ENCODE measurements around the gene SPC24. TPM values are rescaled to one million over a fixed set of nuclear protein-coding genes. Genes with fewer than 3 reads are reported as not detected.

The SPC24 gene
- total and polyA plus RNA-seq, 2 donors (not counting 3 experiments of a cell fraction or from before 2014, with no cell fraction given), result 19.8 to 70.0 TPM

- H3K27ac ChIP-seq (ENCODE audit: insufficient read depth, low read depth, low read length), result peak overlapping the region; percentile 28
- H3K9me3 ChIP-seq (replicated peaks; ENCODE audit: control insufficient read depth, insufficient read depth, low read length), result no peaks in the 10 kb centered on the region
- H3K4me1 ChIP-seq (ENCODE audit: control insufficient read depth, extremely low read depth, insufficient read depth, low read length), result peaks cover 19% of the 10 kb centered on the region
- H3K27me3 ChIP-seq (ENCODE audit: control insufficient read depth in 2 of 2, insufficient read depth in 2 of 2, low read length in 2 of 2), result no peaks in the 10 kb centered on the region
- no peak overlapping the region for H3K4me2 ChIP-seq (ENCODE audit: insufficient read depth, low read length)
- no peak overlapping the region for H3K4me3 ChIP-seq (replicated peaks in 1 of 3; ENCODE audit: insufficient read depth in 1 of 3, low read depth in 1 of 3, low read length in 3 of 3)
- H3K36me3 ChIP-seq (ENCODE audit: control insufficient read depth in 2 of 2, extremely low read depth in 1 of 2, insufficient read depth in 2 of 2, low read length in 2 of 2), result peaks cover 7 to 38% of the 10 kb centered on the region in 2 experiments
- BruUV-seq (replicated peaks), result no TSS peak
- H3K9me1 ChIP-seq (replicated peaks; ENCODE audit: control insufficient read depth, extremely low read depth, insufficient read depth, low read length), result no peaks in the 10 kb centered on the region
- ChIA-PET CTCF (interaction anchor here (1.0 to 2.2 kb wide), 6 partner anchors 10 to 162 kb away, joined by 3 to 17 read pairs (median 4); no protein-coding TSS in a partner anchor), POLR2A (interaction anchor here (0.6 kb wide), 1 partner anchor 73 kb away, joined by 3 read pairs; no protein-coding TSS in a partner anchor)
- intact Hi-C loops (cut with micrococcal nuclease), result no loop called here
- H3K9ac ChIP-seq (replicated peaks; ENCODE audit: extremely low read depth, insufficient read depth, low read length), result no peak overlapping the region
- FAIRE-seq (no peak), DNase-seq (ENCODE audit: low read depth, low spot score) (no peak)
- H4K20me1 ChIP-seq (replicated peaks; ENCODE audit: control insufficient read depth, extremely low read depth, insufficient read depth, low read length), result no peaks in the 10 kb centered on the region
- dilution Hi-C loops (cut with MboI; ENCODE audit: extremely low pct_ligation_motif_present, low sequenced_read_pairs), result no loop called here
- no peak overlapping the region for H2AFZ ChIP-seq (ENCODE audit: low read depth, low read length)
- TF ChIP-seq POLR2A (IDR thresholded peaks at IDR 0.05; ENCODE audit: low read depth, low read length) (no peak), MAX (IDR thresholded peaks at IDR 0.05; ENCODE audit: insufficient read depth, insufficient read length) (no peak), MYC (IDR thresholded peaks at IDR 0.05; ENCODE audit: low read depth, low read length) (no peak), CTCF (IDR thresholded peaks at IDR 0.05; ENCODE audit: extremely low read depth in 1 of 2, insufficient read depth in 1 of 2, low read depth in 1 of 2, low read length in 2 of 2) (no peak), EZH2 (IDR thresholded peaks at IDR 0.05; ENCODE audit: borderline replicate concordance, low read depth, low read length, severe bottlenecking) (no peak), GATA2 (IDR thresholded peaks at IDR 0.05; ENCODE audit: insufficient read depth, insufficient read length, low read depth, low read length) (no peak), JUN (IDR thresholded peaks at IDR 0.05; ENCODE audit: borderline replicate concordance, insufficient read depth, insufficient read length, low read depth) (no peak), FOS (IDR thresholded peaks at IDR 0.05; ENCODE audit: borderline replicate concordance, insufficient read depth, low read length) (no peak), POLR2AphosphoS5 (IDR thresholded peaks at IDR 0.05; ENCODE audit: insufficient read depth, low read depth, low read length) (no peak)
- peaks cover 29% of the 10 kb centered on the region for H3K79me2 ChIP-seq (ENCODE audit: control insufficient read depth, insufficient read depth, low read length)
Observed at GRCh38 chr19:11198175-11198534, 42.6 kb upstream of the SPC24 start.

All from endothelial cell of umbilical vein (primary cell).